NB4 (cell line): ENCODE data around the gene LYSMD1.

Experiments
- CTCF ChIP-seq: IDR thresholded peaks from one replicate; pipeline ENCODE4 v1.5.1; 2012; ENCODE audit warnings: low read depth, low read length
- MAX ChIP-seq: IDR thresholded peaks from 2 replicates; pipeline ENCODE4 v1.6.1; 2011; ENCODE audit warnings: low read depth, low read length
- POLR2A ChIP-seq: IDR thresholded peaks from 2 replicates; pipeline ENCODE4 v1.6.1; 2011; ENCODE audit warnings: mild to moderate bottlenecking; ENCODE audit not compliant: insufficient read length; ENCODE audit errors: extremely low read depth

- TF ChIP-seq CTCF: no peak
- no peak for TF ChIP-seq POLR2A
- TF ChIP-seq MAX: no peak
These were observed 829 bp upstream of the LYSMD1 start for GRCh38 chr1:151166505-151166956.
